Measurements from ENCODE around the gene N4BP3.

DNA sequence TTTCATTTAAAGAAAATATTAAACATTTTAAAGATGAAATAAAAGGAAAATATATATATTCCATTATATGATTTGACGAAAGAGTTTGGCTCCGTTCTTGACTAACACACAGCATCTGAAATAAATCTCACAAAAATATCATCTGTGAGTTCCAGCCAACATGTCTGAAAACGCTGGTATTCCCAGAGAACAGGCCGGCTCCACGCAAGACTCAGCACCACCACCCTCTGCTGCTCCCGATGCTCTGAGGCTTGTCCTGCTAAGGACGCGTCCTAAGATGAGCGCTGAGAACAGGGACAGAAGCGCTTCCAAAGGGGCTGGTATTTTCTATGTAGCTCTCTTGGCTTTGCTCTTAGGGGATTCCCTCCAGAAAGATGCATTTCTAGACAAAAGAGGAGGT is 40.6 kb upstream of the N4BP3 start:
- TF ChIP-seq EZH2 (IDR thresholded peaks at IDR 0.05; ENCODE audit: insufficient read depth, poor library complexity, severe bottlenecking) (no peak), EZH2phosphoT487 (IDR thresholded peaks at IDR 0.05; ENCODE audit: insufficient read depth, low read depth) (no peak)

Measured in GM23248 (cell line).